Measurements from ENCODE around the gene TFDP2.
"Not testable (repeated sequence)": the region's sequence is repeated elsewhere in the genome, so short reads cannot be mapped to it uniquely, and the experiment has no call there.

The TFDP2 gene

DNA sequence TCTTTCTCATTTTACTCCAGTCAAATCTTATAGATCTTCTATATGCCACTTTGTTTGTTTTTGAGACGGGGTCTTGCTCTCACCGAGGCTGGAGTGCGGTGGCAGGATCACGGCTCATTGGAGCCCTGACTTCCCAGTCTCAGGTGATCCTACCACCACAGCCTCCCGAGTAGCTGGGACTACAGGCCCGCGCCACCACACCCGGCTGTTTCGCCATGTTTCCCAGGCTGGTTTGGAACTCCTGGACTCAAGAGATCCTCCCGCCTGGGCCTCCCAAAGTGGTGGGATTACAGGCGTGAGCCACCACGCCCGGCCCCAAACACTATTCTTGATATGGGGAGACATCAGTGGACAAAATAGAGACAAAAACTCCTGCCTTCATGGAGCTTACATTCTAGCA, 927 bp upstream of the TFDP2 start:
- CTCF ChIA-PET = interaction anchor here (0.6 kb wide), 1 partner anchor 53 kb away, joined by 3 read pairs; no protein-coding TSS in a partner anchor
- POLR2A ChIA-PET (ENCODE audit: low non-redundant PET) = no interaction called here
- H3K27ac ChIP-seq = no peak overlapping the region
- no peak for TF ChIP-seq CTCF (conservative IDR thresholded peaks at IDR 0.05; ENCODE audit: low read depth)
- DNase-seq (ENCODE audit: low spot score) = no peak

GRCh38 chr3:142149673-142149992, 289 bp upstream of the TFDP2 start:
- peak overlapping the region; percentile 86 for H3K27ac ChIP-seq
- no peak for TF ChIP-seq CTCF (conservative IDR thresholded peaks at IDR 0.05; ENCODE audit: low read depth)

DNA sequence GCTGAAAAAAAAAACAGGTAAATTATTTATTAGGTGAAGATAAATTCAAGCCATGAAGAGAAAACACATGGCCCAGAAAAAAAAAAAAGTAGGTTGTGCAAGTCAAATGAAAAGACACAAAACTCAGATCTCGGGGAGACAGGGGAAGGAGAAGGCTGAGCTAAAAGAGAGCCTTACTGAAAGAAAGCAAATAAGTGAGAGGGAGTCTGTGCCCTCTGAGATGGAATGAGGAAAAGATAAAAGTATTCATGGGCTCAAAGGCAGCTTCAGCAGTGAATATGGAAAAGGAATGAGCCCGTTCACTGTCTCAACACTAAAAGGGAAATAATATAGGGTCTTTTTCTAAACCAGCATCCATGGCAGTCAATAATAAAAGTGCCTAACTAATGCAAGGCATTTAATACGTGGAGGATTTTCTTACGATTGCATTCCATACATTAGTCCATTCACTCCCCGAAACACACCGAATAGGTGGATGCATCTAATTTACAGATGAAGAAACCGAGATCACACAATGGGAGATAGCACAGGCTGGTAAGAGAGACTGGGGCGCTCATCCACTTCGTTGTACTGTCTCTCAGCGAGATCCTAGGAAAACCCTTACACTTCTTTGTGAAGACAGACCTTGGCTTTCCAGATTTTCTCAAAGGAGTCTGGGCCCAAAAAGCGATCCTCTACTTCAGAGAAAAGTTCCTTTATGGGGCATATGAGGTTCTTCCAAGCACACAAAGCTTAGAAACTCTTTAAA, 1.1 kb downstream of the TFDP2 start:
- TF ChIP-seq CTCF (conservative IDR thresholded peaks at IDR 0.05; ENCODE audit: low read depth) = no peak
- CTCF ChIA-PET = interaction anchor here (0.6 kb wide), 1 partner anchor 82 kb away, joined by 5 read pairs; no protein-coding TSS in a partner anchor
- peak; percentile 28 for DNase-seq (ENCODE audit: low spot score)
- peak overlapping the region; percentile 86 for H3K27ac ChIP-seq
- POLR2A ChIA-PET (ENCODE audit: low non-redundant PET) = no interaction called here

More at GRCh38 chr3:142149673-142149992, 289 bp upstream of the TFDP2 start:
- no peak for DNase-seq (ENCODE audit: low spot score)
- ChIA-PET POLR2A (ENCODE audit: low non-redundant PET) (interaction anchor here (0.5 kb wide), 1 partner anchor 422 kb away, joined by 8 read pairs; no protein-coding TSS in a partner anchor), CTCF (no interaction called here)

DNA sequence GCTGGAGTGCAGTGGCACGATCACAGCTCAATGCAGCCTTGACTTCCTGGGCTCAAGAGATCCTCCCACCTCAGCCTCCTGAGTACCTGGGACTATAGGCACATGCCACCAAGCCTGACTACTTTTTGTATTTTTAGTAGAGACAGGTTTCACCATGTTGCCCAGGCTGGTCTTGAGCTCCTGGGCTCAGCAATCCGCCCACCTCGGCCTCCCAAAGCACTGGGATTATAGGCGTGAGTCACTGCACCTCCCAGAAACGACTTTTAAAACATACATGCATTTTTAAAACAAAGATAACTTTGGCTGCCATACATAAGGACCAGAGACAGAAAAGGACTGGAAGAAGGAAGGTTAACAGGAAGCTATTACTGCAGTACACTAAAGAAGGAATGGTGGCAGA, 4.8 kb downstream of the TFDP2 start:
- CTCF ChIA-PET = interaction anchor here (0.6 kb wide), 1 partner anchor 211 kb away, joined by 3 read pairs; no protein-coding TSS in a partner anchor
- POLR2A ChIA-PET (ENCODE audit: low non-redundant PET); DNase-seq (ENCODE audit: low spot score): not testable (repeated sequence)
- H3K27ac ChIP-seq = peak overlapping the region; percentile 56

- DNase-seq (ENCODE audit: low spot score); POLR2A ChIA-PET (ENCODE audit: low non-redundant PET); H3K27ac ChIP-seq: not testable (repeated sequence)
- CTCF ChIA-PET = interaction anchor here (0.6 kb wide), 1 partner anchor 65 kb away, joined by 4 read pairs; no protein-coding TSS in a partner anchor
Observed at GRCh38 chr3:142140608-142141285, 8.6 kb downstream of the TFDP2 start.

DNA sequence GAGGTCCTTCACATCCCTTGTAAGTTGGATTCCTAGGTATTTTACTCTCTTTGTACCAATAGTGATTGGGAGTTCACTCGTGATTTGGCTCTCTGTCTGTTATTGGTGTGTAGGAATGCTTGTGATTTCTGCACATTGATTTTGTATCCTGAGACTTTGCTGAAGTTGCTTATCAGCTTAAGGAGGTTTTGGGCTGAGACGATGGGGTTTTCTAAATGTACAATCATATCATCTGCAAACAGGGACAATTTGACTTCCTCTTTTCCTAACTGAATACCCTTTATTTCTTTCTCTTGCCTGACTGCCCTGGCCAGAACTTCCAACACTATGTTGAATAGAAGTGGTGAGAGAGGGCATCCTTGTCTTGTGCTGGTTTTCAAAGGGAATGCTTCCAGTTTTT, 12.3 kb downstream of the TFDP2 start:
- DNase-seq (ENCODE audit: low spot score); H3K27ac ChIP-seq; POLR2A ChIA-PET (ENCODE audit: low non-redundant PET): not testable (repeated sequence)
- CTCF ChIA-PET = interaction anchor here (0.6 kb wide), 1 partner anchor 227 kb away, joined by 3 read pairs; no protein-coding TSS in a partner anchor

DNA sequence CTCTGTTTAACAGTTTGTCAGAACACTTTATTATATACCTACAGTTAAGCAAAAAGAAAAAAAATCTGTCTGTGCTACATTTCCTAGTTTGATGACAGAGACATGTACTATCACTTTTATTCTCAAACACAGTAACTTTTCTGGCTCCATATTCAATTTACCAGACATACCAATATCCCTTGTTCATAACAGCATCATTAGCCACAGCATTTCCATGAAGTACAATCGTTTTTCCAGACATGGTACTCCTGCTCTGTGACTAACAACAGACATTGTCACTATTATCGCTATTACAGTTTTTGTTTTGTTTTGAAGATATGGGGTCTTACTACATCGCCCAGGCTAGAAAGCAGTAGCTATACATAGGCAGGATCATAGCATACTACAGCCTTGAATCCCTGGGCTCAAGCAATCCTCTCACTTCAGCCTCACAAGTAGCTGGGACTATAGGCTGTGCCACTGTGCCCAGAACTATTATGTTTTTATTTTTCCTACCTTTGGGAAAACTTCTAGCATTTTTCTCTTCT, 14.5 kb downstream of the TFDP2 start:
- POLR2A ChIA-PET (ENCODE audit: low non-redundant PET) = no interaction called here
- TF ChIP-seq CTCF (conservative IDR thresholded peaks at IDR 0.05; ENCODE audit: low read depth) = no peak
- DNase-seq (ENCODE audit: low spot score) = no peak
- H3K27ac ChIP-seq = no peak overlapping the region
- CTCF ChIA-PET = interaction anchor here (0.6 kb wide), 1 partner anchor 221 kb away, joined by 4 read pairs; no protein-coding TSS in a partner anchor

All from RWPE1 (cell line).